Measurements from ENCODE around the gene SLC20A1. TPM values are rescaled to one million over a fixed set of nuclear protein-coding genes. Genes with fewer than 3 reads are reported as not detected.

SLC20A1 gene
- total RNA-seq, 4 donors from 2014 or later: 19.2 to 50.6 (median 34.5) TPM

DNA sequence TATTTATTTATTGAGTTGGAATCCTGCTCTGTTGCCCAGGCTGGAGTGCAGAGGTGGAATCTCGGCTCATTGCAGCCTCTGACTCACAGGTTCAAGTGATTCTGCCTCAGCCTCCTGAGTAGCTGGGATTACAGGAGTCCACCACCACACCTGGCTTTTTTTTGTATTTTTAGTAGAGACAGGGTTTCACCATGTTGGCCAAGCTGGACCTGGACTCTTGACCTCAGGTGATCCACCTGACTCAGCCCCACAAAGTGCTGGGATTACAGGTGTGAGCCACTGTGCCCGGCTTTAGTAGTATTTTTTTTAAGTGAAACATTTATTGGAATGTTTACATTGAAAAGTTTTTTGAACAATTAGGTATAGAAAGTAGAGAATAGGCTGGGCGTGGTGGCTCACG is 23.9 kb downstream of the SLC20A1 start:
- H3K4me1 ChIP-seq: peaks cover 3% of the 10 kb centered on the region
- TF ChIP-seq, protein P1, sequence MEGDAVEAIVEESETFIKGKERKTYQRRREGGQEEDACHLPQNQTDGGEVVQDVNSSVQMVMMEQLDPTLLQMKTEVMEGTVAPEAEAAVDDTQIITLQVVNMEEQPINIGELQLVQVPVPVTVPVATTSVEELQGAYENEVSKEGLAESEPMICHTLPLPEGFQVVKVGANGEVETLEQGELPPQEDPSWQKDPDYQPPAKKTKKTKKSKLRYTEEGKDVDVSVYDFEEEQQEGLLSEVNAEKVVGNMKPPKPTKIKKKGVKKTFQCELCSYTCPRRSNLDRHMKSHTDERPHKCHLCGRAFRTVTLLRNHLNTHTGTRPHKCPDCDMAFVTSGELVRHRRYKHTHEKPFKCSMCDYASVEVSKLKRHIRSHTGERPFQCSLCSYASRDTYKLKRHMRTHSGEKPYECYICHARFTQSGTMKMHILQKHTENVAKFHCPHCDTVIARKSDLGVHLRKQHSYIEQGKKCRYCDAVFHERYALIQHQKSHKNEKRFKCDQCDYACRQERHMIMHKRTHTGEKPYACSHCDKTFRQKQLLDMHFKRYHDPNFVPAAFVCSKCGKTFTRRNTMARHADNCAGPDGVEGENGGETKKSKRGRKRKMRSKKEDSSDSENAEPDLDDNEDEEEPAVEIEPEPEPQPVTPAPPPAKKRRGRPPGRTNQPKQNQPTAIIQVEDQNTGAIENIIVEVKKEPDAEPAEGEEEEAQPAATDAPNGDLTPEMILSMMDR (IDR thresholded peaks at IDR 0.05): no peak
- TF ChIP-seq EP300 (IDR thresholded peaks at IDR 0.05) (no peak), POLR2A (IDR thresholded peaks at IDR 0.05) (no peak), POLR2AphosphoS5 (IDR thresholded peaks at IDR 0.05) (no peak)
- no peak overlapping the region for H3K27ac ChIP-seq
- H3K36me3 ChIP-seq: no peaks in the 10 kb centered on the region
- H3K9me3 ChIP-seq: no peaks in the 10 kb centered on the region
- H3K4me3 ChIP-seq: no peak overlapping the region
- WGBS: 86% methylated on average over 4 of the region's 4 CpGs
- DNase-seq (ENCODE audit: low spot score in 2 of 2): no peak
- no peaks in the 10 kb centered on the region for H3K27me3 ChIP-seq

DNA sequence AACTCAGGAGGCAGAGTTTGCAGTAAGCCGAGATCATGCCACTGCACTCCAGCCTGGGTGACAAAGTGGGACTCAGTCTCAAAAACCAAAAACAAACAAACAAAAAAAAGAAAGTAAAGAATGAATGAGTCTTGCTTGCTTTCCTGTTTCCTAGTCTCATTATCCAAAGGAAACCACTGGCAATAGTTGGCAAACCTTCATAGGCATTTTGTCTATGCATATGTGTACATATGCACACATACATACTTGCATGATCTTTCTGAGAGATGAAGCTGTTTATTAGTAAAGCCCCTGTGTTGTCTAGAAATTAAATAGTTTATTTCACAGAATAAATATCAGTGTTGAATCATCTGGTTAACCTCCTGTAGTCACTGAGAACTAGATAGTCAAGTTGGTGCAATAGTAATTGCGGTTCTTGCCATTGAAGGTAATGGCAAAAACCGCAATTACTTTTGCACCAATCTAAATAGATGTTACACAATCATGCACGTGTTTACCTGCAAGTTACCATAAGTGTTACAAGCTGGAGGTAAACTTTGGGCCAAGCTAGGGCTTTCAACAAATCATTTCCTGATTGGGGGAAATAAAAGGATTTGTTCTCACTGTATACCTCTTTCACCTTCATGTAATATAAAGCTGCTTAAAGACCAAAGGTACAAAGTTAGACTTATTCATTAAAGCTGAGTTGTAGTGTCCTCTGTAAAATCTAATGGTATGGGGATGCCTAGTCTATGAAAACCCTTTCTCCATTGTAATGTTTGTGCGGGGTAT is 24.7 kb downstream of the SLC20A1 start:
- no peak for DNase-seq (ENCODE audit: low spot score in 2 of 2)
- H3K4me3 ChIP-seq: no peak overlapping the region
- H3K27ac ChIP-seq: no peak overlapping the region
- no peaks in the 10 kb centered on the region for H3K9me3 ChIP-seq
- no peaks in the 10 kb centered on the region for H3K27me3 ChIP-seq
- peaks cover 3% of the 10 kb centered on the region for H3K4me1 ChIP-seq
- TF ChIP-seq POLR2A (IDR thresholded peaks at IDR 0.05) (no peak), EP300 (IDR thresholded peaks at IDR 0.05) (no peak), POLR2AphosphoS5 (IDR thresholded peaks at IDR 0.05) (no peak)
- TF ChIP-seq, protein P1 (IDR thresholded peaks at IDR 0.05): no peak
- 86% methylated on average over 5 of the region's 5 CpGs for WGBS
- no peaks in the 10 kb centered on the region for H3K36me3 ChIP-seq

DNA sequence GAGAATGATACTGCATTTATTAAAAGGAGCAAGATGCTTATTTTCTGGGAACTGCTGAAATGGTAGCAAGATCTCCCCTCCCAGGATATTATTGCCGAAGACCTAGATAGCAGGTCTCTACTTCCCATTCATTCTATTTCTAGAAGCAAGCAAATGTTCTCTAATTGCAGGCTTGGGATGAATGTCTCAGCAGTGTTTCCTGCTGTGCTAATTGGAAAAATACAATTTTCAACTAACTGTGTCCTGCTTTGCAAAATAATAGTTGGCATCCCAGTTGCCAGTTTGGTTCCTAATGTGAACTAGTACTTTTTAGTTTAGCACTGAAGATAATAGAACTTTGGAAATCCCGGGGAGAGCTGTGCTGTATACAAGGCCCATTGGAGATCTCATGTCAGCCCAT is 26.1 kb downstream of the SLC20A1 start:
- DNase-seq (ENCODE audit: low spot score in 2 of 2): no peak
- 88% methylated on average over 2 of the region's 2 CpGs for WGBS
- no peaks in the 10 kb centered on the region for H3K36me3 ChIP-seq
- TF ChIP-seq POLR2AphosphoS5 (IDR thresholded peaks at IDR 0.05): no peak
- no peak for TF ChIP-seq POLR2A (IDR thresholded peaks at IDR 0.05)
- no peak for TF ChIP-seq EP300 (IDR thresholded peaks at IDR 0.05)
- TF ChIP-seq, protein P1 (IDR thresholded peaks at IDR 0.05): no peak
- H3K4me1 ChIP-seq: peaks cover 3% of the 10 kb centered on the region
- H3K27me3 ChIP-seq: no peaks in the 10 kb centered on the region
- H3K27ac ChIP-seq: no peak overlapping the region
- no peak overlapping the region for H3K4me3 ChIP-seq
- H3K9me3 ChIP-seq: no peaks in the 10 kb centered on the region

DNA sequence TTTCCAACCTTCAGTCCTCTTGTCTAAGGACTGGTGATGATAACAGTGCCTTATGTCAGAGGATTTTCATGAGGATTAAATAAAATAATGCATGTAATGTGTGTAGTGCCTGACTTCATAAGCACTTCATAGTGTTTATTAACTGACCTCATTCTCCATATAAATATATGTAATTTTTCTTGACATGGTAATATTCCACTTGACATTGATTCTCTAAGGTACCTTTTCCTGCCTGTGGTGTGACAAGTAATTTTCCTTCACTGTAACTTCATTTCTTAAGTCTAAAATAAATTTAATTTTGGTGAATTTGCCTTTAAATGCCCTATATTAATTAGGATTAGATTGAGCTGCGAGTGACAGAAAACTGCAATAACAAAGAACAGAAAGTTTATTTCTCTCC is 27.3 kb downstream of the SLC20A1 start:
- no peaks in the 10 kb centered on the region for H3K27me3 ChIP-seq
- no peaks in the 10 kb centered on the region for H3K36me3 ChIP-seq
- TF ChIP-seq POLR2AphosphoS5 (IDR thresholded peaks at IDR 0.05): no peak
- TF ChIP-seq POLR2A (IDR thresholded peaks at IDR 0.05): no peak
- no peak for TF ChIP-seq EP300 (IDR thresholded peaks at IDR 0.05)
- TF ChIP-seq, protein P1 (IDR thresholded peaks at IDR 0.05): no peak
- no peaks in the 10 kb centered on the region for H3K9me3 ChIP-seq
- peaks cover 3% of the 10 kb centered on the region for H3K4me1 ChIP-seq
- no peak overlapping the region for H3K27ac ChIP-seq
- no peak overlapping the region for H3K4me3 ChIP-seq
- no peak for DNase-seq (ENCODE audit: low spot score in 2 of 2)
- 98% methylated on average over 1 of the region's 1 CpG for WGBS

DNA sequence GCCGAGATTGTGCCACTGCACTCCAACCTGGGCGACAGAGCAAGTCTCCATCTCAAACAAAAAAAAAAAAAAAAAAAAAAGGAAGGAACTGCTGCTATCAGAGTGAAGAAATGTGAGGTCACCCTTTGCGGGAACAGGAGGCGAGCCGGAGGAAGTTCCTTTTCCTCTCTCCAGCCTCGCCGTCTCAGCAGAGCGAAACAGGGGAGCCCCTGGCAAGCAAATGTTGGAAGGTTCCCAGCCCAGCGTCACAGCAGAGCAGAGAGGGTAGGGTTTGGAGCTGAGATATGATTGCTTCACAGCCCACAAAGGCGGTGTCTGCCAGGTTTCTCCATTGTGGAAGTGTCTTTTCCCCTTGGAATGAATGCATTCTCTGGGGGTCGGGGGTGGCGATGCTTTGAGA is 28.5 kb downstream of the SLC20A1 start:
- 61% methylated on average over 12 of the region's 12 CpGs for WGBS
- H3K27ac ChIP-seq: no peak overlapping the region
- no peak overlapping the region for H3K4me3 ChIP-seq

More for the DNA sequence above, 28.5 kb downstream of the SLC20A1 start:
- H3K36me3 ChIP-seq: no peaks in the 10 kb centered on the region
- peaks cover 5% of the 10 kb centered on the region for H3K4me1 ChIP-seq
- no peaks in the 10 kb centered on the region for H3K9me3 ChIP-seq
- DNase-seq (ENCODE audit: low spot score in 2 of 2): no peak
- no peaks in the 10 kb centered on the region for H3K27me3 ChIP-seq
- TF ChIP-seq POLR2AphosphoS5 (IDR thresholded peaks at IDR 0.05): no peak
- TF ChIP-seq EP300 (IDR thresholded peaks at IDR 0.05): no peak
- TF ChIP-seq POLR2A (IDR thresholded peaks at IDR 0.05): no peak
- TF ChIP-seq, protein P1 (IDR thresholded peaks at IDR 0.05): no peak
